Erythroblast (primary cell): ENCODE data around the gene CCL17.

Experiments
- GATA1 ChIP-seq: IDR thresholded peaks from 2 replicates; pipeline ENCODE4 v1.6.1; 2011; ENCODE audit warnings: low read depth, mild to moderate bottlenecking, control low read depth, low read length, moderate library complexity
- POLR2A ChIP-seq: IDR thresholded peaks from 2 replicates; pipeline ENCODE4 v1.6.1; 2011; ENCODE audit warnings: mild to moderate bottlenecking, low read length

DNA sequence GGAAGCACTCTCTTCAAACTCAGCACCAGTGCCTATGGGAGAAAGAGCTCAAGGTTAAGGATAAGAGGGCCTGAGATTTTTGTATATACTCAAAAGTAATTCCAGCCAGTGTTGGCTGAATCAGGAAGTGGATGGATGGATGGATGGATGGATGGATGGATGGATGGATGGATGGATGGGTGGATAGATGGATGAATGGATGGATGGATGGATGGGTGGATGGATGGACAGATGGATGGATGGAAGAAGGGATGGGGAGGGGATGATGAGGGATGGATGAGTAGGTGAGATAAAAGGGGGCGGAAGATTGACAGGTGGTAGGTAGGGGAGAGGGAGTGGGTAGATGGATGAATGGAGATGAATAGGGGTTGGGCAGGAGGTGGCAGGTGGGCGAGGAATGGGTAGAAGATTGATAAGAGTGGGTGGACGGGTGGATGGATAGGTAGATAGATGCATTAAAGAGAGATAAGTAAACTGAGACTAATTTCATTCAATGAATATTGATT lies 28.2 kb upstream of the CCL17 start:
- TF ChIP-seq POLR2A (no peak), GATA1 (no peak)
